ENCODE results near the gene RSPH1. TPM values are rescaled to one million over a fixed set of nuclear protein-coding genes. Genes with fewer than 3 reads are reported as not detected.
A peak's percentile ranks its signal among the peaks of the same experiment; 100 is the strongest.

RSPH1 gene
- total and polyA plus RNA-seq, 4 donors = 0.09 to 0.17 (median 0.16) TPM; not detected in 1

GRCh38 chr21:42469272-42469671 is 26.8 kb downstream of the RSPH1 start:
- Histone ChIP-seq H3K27ac (ENCODE audit: low read depth in 1 of 2, low read length in 2 of 2) (peak overlapping the region in 1 of 2 donors; percentile 27), H3K4me3 (ENCODE audit: low read depth in 1 of 3, low read length in 3 of 3) (no peak overlapping the region), H3K36me3 (ENCODE audit: control insufficient read depth in 4 of 4, insufficient read depth in 3 of 4, low read depth in 1 of 4, low read length in 3 of 4) (no peaks in the 10 kb centered on the region), H3K9me3 (ENCODE audit: control insufficient read depth in 4 of 4, low read length in 3 of 4) (no peaks in the 10 kb centered on the region), H3K27me3 (ENCODE audit: control insufficient read depth in 4 of 4, insufficient read depth in 4 of 4, low read length in 3 of 4) (no peaks in the 10 kb centered on the region), H3K4me1 (ENCODE audit: control insufficient read depth in 4 of 4, insufficient read depth in 4 of 4, low read length in 3 of 4) (peaks cover 17 to 29% (median 18%) of the 10 kb centered on the region in 4 donors), H3K9ac (ENCODE audit: low read depth in 1 of 2, low read length in 2 of 2) (no peak overlapping the region)
- no peak for DNase-seq (ENCODE audit: low spot score)
- TF ChIP-seq HNF4G (IDR thresholded peaks at IDR 0.05) = peak; percentile 70
- TF ChIP-seq HNF4A (conservative IDR thresholded peaks at IDR 0.05) = peak; percentile 88 to 91
- peak; percentile 53 to 73 for TF ChIP-seq RXRA (IDR thresholded peaks at IDR 0.05)
- peak; percentile 43 for TF ChIP-seq YY1 (IDR thresholded peaks at IDR 0.05)
- TF ChIP-seq, protein P1, sequence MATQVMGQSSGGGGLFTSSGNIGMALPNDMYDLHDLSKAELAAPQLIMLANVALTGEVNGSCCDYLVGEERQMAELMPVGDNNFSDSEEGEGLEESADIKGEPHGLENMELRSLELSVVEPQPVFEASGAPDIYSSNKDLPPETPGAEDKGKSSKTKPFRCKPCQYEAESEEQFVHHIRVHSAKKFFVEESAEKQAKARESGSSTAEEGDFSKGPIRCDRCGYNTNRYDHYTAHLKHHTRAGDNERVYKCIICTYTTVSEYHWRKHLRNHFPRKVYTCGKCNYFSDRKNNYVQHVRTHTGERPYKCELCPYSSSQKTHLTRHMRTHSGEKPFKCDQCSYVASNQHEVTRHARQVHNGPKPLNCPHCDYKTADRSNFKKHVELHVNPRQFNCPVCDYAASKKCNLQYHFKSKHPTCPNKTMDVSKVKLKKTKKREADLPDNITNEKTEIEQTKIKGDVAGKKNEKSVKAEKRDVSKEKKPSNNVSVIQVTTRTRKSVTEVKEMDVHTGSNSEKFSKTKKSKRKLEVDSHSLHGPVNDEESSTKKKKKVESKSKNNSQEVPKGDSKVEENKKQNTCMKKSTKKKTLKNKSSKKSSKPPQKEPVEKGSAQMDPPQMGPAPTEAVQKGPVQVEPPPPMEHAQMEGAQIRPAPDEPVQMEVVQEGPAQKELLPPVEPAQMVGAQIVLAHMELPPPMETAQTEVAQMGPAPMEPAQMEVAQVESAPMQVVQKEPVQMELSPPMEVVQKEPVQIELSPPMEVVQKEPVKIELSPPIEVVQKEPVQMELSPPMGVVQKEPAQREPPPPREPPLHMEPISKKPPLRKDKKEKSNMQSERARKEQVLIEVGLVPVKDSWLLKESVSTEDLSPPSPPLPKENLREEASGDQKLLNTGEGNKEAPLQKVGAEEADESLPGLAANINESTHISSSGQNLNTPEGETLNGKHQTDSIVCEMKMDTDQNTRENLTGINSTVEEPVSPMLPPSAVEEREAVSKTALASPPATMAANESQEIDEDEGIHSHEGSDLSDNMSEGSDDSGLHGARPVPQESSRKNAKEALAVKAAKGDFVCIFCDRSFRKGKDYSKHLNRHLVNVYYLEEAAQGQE (IDR thresholded peaks at IDR 0.05) = peak; percentile 64
- TF ChIP-seq SP1 (IDR thresholded peaks at IDR 0.05) = peak; percentile 81
- peak in 1 of 2 donors; percentile 24 for TF ChIP-seq RAD21 (IDR thresholded peaks at IDR 0.05)
- TF ChIP-seq ATF3 (IDR thresholded peaks at IDR 0.05) = no peak
- TF ChIP-seq JUND (IDR thresholded peaks at IDR 0.05) = peak in 1 of 2 donors; percentile 54
- no peak for TF ChIP-seq FOXA2 (IDR thresholded peaks at IDR 0.05)
- 27% methylated on average over 2 of the region's 2 CpGs for WGBS

GRCh38 chr21:42468491-42469131 is 27.4 kb downstream of the RSPH1 start:
- H3K9ac ChIP-seq (ENCODE audit: low read depth in 1 of 2, low read length in 2 of 2) = no peak overlapping the region
- H3K4me1 ChIP-seq (ENCODE audit: control insufficient read depth in 4 of 4, insufficient read depth in 4 of 4, low read length in 3 of 4) = peaks cover 12 to 24% (median 14%) of the 10 kb centered on the region in 4 donors
- no peaks in the 10 kb centered on the region for H3K27me3 ChIP-seq (ENCODE audit: control insufficient read depth in 4 of 4, insufficient read depth in 4 of 4, low read length in 3 of 4)
- WGBS = 83% methylated on average over 6 of the region's 6 CpGs
- TF ChIP-seq EGR1 (IDR thresholded peaks at IDR 0.05; ENCODE audit: low read depth in 2 of 2) (no peak), RAD21 (IDR thresholded peaks at IDR 0.05) (no peak), MAX (IDR thresholded peaks at IDR 0.05) (no peak), NR2F2 (IDR thresholded peaks at IDR 0.05) (no peak), FOXA1 (IDR thresholded peaks at IDR 0.05) (no peak), CTCF (IDR thresholded peaks at IDR 0.05; ENCODE audit: low read depth, low read length, missing input control) (no peak), JUND (IDR thresholded peaks at IDR 0.05) (no peak), FOXA2 (IDR thresholded peaks at IDR 0.05) (no peak)
- TF ChIP-seq, protein P2, sequence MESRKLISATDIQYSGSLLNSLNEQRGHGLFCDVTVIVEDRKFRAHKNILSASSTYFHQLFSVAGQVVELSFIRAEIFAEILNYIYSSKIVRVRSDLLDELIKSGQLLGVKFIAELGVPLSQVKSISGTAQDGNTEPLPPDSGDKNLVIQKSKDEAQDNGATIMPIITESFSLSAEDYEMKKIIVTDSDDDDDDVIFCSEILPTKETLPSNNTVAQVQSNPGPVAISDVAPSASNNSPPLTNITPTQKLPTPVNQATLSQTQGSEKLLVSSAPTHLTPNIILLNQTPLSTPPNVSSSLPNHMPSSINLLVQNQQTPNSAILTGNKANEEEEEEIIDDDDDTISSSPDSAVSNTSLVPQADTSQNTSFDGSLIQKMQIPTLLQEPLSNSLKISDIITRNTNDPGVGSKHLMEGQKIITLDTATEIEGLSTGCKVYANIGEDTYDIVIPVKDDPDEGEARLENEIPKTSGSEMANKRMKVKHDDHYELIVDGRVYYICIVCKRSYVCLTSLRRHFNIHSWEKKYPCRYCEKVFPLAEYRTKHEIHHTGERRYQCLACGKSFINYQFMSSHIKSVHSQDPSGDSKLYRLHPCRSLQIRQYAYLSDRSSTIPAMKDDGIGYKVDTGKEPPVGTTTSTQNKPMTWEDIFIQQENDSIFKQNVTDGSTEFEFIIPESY (IDR thresholded peaks at IDR 0.05) = no peak
- TF ChIP-seq, protein P1 (IDR thresholded peaks at IDR 0.05) = no peak
- peak overlapping the region in 1 of 2 donors; percentile 27 for H3K27ac ChIP-seq (ENCODE audit: low read depth in 1 of 2, low read length in 2 of 2)
- H3K36me3 ChIP-seq (ENCODE audit: control insufficient read depth in 4 of 4, insufficient read depth in 3 of 4, low read depth in 1 of 4, low read length in 3 of 4) = no peaks in the 10 kb centered on the region
- no peaks in the 10 kb centered on the region for H3K9me3 ChIP-seq (ENCODE audit: control insufficient read depth in 4 of 4, low read length in 3 of 4)
- no peak for DNase-seq (ENCODE audit: low spot score)
- no peak overlapping the region for H3K4me3 ChIP-seq (ENCODE audit: low read depth in 1 of 3, low read length in 3 of 3)
